ENCODE measurements around the gene ELK1.
"Not testable (repeated sequence)": the region's sequence is repeated elsewhere in the genome, so short reads cannot be mapped to it uniquely, and the experiment has no call there.

ELK1 gene

DNA sequence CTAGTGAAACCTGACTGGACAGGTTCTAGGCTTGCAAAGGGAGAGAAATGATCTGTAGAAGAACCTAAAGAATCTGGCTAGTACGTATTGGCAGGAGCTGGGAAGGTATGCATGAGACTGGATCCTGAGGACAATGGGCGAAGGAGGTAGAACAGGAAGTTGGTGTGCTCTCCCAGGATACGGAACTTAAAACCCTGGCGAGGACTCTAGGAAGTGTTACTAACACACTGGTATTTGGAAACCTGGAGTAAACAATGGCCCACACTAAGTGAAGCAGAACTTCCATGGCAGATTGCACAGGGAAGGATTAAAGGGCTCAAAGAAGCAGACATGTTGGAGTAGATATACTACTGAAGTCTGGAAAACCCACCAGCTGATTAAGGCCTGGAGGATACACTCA lies 39.9 kb downstream of the ELK1 start:
- H3K79me2 ChIP-seq (ENCODE audit: insufficient read depth, low read depth) = no peaks in the 10 kb centered on the region
- H3K4me3 ChIP-seq (IDR thresholded peaks at IDR 0.05; ENCODE audit: insufficient read depth, low read depth, low read length) = no peak overlapping the region
- H3K4me2 ChIP-seq = no peak overlapping the region
- no peaks in the 10 kb centered on the region for H3K36me3 ChIP-seq (ENCODE audit: insufficient read depth)
- no peaks in the 10 kb centered on the region for H3K4me1 ChIP-seq (ENCODE audit: low read depth, poor library complexity, severe bottlenecking)
- H3K9ac ChIP-seq = no peak overlapping the region
- TF ChIP-seq, protein P1, sequence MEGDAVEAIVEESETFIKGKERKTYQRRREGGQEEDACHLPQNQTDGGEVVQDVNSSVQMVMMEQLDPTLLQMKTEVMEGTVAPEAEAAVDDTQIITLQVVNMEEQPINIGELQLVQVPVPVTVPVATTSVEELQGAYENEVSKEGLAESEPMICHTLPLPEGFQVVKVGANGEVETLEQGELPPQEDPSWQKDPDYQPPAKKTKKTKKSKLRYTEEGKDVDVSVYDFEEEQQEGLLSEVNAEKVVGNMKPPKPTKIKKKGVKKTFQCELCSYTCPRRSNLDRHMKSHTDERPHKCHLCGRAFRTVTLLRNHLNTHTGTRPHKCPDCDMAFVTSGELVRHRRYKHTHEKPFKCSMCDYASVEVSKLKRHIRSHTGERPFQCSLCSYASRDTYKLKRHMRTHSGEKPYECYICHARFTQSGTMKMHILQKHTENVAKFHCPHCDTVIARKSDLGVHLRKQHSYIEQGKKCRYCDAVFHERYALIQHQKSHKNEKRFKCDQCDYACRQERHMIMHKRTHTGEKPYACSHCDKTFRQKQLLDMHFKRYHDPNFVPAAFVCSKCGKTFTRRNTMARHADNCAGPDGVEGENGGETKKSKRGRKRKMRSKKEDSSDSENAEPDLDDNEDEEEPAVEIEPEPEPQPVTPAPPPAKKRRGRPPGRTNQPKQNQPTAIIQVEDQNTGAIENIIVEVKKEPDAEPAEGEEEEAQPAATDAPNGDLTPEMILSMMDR (conservative IDR thresholded peaks at IDR 0.05; ENCODE audit: low read depth, low read length) = no peak
- no peak overlapping the region for H3K27ac ChIP-seq
- no peaks in the 10 kb centered on the region for H4K20me1 ChIP-seq (ENCODE audit: insufficient read depth)
- H3K27me3 ChIP-seq (ENCODE audit: insufficient read depth, low read depth) = no peaks in the 10 kb centered on the region
- no peak overlapping the region for H2AFZ ChIP-seq (ENCODE audit: low read depth)

DNA sequence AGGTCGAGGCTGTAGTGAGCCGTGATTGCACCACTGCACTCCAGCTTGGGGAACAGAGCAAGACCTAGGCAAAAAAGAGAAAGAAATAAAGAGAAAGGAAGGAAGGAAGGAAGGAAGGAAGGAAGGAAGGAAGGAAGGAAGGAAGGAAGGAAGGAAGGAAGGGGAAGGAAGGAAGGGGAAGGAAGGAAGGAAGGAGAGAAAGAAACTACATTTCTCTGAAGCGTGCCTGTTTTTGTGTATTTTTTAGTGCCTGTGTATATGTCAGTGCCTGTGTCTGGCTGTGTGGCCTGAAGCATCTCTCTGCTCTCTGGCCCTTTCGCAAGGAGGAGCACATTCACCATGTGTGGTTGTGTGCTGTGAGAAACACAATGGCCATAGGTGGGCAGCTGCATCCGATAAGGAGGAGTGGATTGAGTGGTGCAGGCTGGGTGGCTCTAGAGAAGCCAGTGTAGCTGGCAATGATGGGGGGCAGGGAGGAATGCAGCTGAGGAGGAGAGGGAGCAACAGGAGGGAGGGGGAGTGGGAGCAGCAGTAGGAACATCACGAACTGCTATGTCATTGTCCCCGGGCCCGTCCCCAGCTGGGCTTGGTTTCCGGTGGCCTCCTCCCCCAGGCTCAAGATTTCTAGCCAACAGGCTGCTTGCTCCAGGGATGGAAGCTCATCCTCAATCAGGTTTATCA lies 42.1 kb downstream of the ELK1 start:
- Histone ChIP-seq H3K4me2 (no peak overlapping the region), H3K4me1 (ENCODE audit: low read depth, poor library complexity, severe bottlenecking) (no peaks in the 10 kb centered on the region), H3K36me3 (ENCODE audit: insufficient read depth) (no peaks in the 10 kb centered on the region), H3K79me2 (ENCODE audit: insufficient read depth, low read depth) (no peaks in the 10 kb centered on the region), H3K4me3 (IDR thresholded peaks at IDR 0.05; ENCODE audit: insufficient read depth, low read depth, low read length) (no peak overlapping the region), H4K20me1 (ENCODE audit: insufficient read depth) (no peaks in the 10 kb centered on the region), H3K27me3 (ENCODE audit: insufficient read depth, low read depth) (no peaks in the 10 kb centered on the region), H2AFZ (ENCODE audit: low read depth) (no peak overlapping the region), H3K27ac (no peak overlapping the region), H3K9ac (no peak overlapping the region)
- TF ChIP-seq, protein P1 (conservative IDR thresholded peaks at IDR 0.05; ENCODE audit: low read depth, low read length) = no peak

DNA sequence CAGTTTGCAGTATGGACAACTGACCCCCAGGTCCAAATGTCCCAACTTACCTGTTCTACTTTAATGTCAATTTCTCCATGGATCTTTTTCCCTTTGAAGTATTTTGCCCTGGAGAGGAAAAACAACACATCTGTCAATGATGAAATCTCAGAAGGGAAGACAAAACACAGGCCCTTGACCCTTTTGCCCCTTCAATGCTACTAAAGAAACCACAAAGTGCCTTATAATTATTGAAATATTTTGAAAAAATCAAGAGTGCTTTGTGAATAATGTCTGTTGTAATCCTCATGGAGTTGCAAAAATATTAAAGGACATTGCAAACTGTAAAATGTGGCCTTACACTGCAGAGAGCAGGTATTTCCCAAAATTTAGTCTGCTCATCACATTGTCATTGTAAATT lies 43.3 kb downstream of the ELK1 start:
- Histone ChIP-seq H3K4me3 (IDR thresholded peaks at IDR 0.05; ENCODE audit: insufficient read depth, low read depth, low read length) (no peak overlapping the region), H3K27me3 (ENCODE audit: insufficient read depth, low read depth) (no peaks in the 10 kb centered on the region), H3K79me2 (ENCODE audit: insufficient read depth, low read depth) (no peaks in the 10 kb centered on the region), H3K9ac (no peak overlapping the region), H3K4me2 (no peak overlapping the region), H3K4me1 (ENCODE audit: low read depth, poor library complexity, severe bottlenecking) (no peaks in the 10 kb centered on the region), H4K20me1 (ENCODE audit: insufficient read depth) (no peaks in the 10 kb centered on the region), H3K36me3 (ENCODE audit: insufficient read depth) (no peaks in the 10 kb centered on the region), H3K27ac (no peak overlapping the region), H2AFZ (ENCODE audit: low read depth) (no peak overlapping the region)
- TF ChIP-seq, protein P1 (conservative IDR thresholded peaks at IDR 0.05; ENCODE audit: low read depth, low read length) = no peak

DNA sequence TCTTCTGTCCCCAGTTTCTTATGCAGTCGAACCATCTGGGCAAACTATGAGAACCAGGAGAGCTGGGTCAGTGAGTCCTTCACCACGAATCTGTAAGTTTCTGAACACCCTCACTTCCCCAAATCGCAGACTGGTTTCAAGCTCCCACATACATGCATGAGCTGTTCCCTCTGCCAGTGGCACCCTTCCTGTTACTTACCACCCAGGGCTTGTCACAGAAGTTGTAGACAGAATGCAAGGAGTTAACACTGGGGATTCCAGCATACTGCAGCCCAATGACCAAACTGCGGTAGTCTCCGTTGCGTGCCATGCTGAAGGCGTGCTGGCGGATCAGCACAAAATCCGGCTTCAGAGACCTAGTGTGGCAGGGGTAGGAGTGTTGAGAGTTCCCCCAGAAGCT lies 45.3 kb downstream of the ELK1 start:
- H3K4me3 ChIP-seq (IDR thresholded peaks at IDR 0.05; ENCODE audit: insufficient read depth, low read depth, low read length) = no peak overlapping the region
- no peak overlapping the region for H3K4me2 ChIP-seq
- H3K79me2 ChIP-seq (ENCODE audit: insufficient read depth, low read depth) = no peaks in the 10 kb centered on the region
- H3K36me3 ChIP-seq (ENCODE audit: insufficient read depth) = no peaks in the 10 kb centered on the region
- no peak overlapping the region for H3K9ac ChIP-seq
- no peak overlapping the region for H3K27ac ChIP-seq
- TF ChIP-seq, protein P1 (conservative IDR thresholded peaks at IDR 0.05; ENCODE audit: low read depth, low read length) = no peak
- no peaks in the 10 kb centered on the region for H4K20me1 ChIP-seq (ENCODE audit: insufficient read depth)
- no peak overlapping the region for H2AFZ ChIP-seq (ENCODE audit: low read depth)
- no peaks in the 10 kb centered on the region for H3K4me1 ChIP-seq (ENCODE audit: low read depth, poor library complexity, severe bottlenecking)
- no peaks in the 10 kb centered on the region for H3K27me3 ChIP-seq (ENCODE audit: insufficient read depth, low read depth)

DNA sequence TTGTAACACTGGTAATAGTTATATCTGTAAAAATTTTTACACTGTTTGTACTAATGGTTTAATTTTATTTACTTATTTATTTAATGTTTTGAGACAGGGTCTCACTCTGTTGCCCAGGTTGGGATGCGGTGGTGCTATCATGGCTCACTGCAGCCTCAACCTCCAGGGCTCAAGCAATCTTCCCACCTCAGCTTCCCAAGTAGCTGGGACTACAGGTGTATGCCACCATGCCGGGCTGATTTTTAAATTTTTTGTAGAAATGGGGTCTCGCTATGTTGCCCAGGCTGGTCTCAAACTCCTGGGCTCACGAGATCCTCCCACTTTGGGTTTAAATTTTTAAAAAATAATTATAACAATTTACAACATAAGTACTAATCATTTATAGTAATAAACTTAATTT lies 47.2 kb downstream of the ELK1 start:
- not testable (repeated sequence) for H2AFZ ChIP-seq (ENCODE audit: low read depth); H3K27me3 ChIP-seq (ENCODE audit: insufficient read depth, low read depth); H3K79me2 ChIP-seq (ENCODE audit: insufficient read depth, low read depth); H3K27ac ChIP-seq; H3K4me1 ChIP-seq (ENCODE audit: low read depth, poor library complexity, severe bottlenecking); H3K9ac ChIP-seq; H3K36me3 ChIP-seq (ENCODE audit: insufficient read depth); H3K4me3 ChIP-seq (IDR thresholded peaks at IDR 0.05; ENCODE audit: insufficient read depth, low read depth, low read length); H4K20me1 ChIP-seq (ENCODE audit: insufficient read depth); H3K4me2 ChIP-seq

Data from KMS-11 (cell line).